Measurements from ENCODE around the gene SLC12A5.

The SLC12A5 gene

GRCh38 chr20:46101957-46102356 is 72.9 kb downstream of the SLC12A5 start:
- in situ Hi-C loops (cut with MboI; ENCODE audit: low sequenced_read_pairs): no loop called here

- in situ Hi-C loops (cut with MboI; ENCODE audit: low sequenced_read_pairs): no loop called here
Measured at GRCh38 chr20:46102940-46103339, 73.9 kb downstream of the SLC12A5 start.

- in situ Hi-C loops (cut with MboI; ENCODE audit: low sequenced_read_pairs): no loop called here
Measured at GRCh38 chr20:46104262-46104661, 75.2 kb downstream of the SLC12A5 start.

- in situ Hi-C loops (cut with MboI; ENCODE audit: low sequenced_read_pairs): no loop called here
Measured at GRCh38 chr20:46107061-46107460, 78.0 kb downstream of the SLC12A5 start.

GRCh38 chr20:46108435-46108841 is 79.4 kb downstream of the SLC12A5 start:
- in situ Hi-C loops (cut with MboI; ENCODE audit: low sequenced_read_pairs): no loop called here

- in situ Hi-C loops (cut with MboI; ENCODE audit: low sequenced_read_pairs): no loop called here
Measured at GRCh38 chr20:46108976-46109375, 80.0 kb downstream of the SLC12A5 start.

Measured in hTERT RPE-1 (cell line).